Stimulated activated naive CD8-positive, alpha-beta T cell treated with anti-CD3 and anti-CD28 coated beads, Interleukin-15, amount 100 ng/mL, for 72 hours (primary cell): Measurements from ENCODE around the gene POU5F2.

Experiments
- ATAC-seq: fragments of 150-1000 bp; cut with Tn5 transposase; 2 replicates; pipeline ENCODE4 v1.10.0; 2021; ENCODE audit warnings: mild to moderate bottlenecking, moderate library complexity
- DNase-seq, 2 donors: peaks; one replicate each; pipeline ENCODE4 v3.0.0; 2021 to 2022
- H3K27ac Mint-ChIP-seq, 2 donors: one replicate each; pipeline ENCODE4 v1.8.0; 2022; ENCODE audit warnings: mild to moderate bottlenecking in 2 of 2, mixed read lengths in 2 of 2, moderate library complexity in 2 of 2
- H3K27me3 Mint-ChIP-seq: one replicate; pipeline ENCODE4 v1.8.0; 2022; ENCODE audit warnings: mixed read lengths
- H3K4me1 Mint-ChIP-seq: one replicate; pipeline ENCODE4 v1.8.0; 2022; ENCODE audit warnings: mild to moderate bottlenecking, mixed read lengths
- H3K4me3 Mint-ChIP-seq, 2 donors: one replicate each; pipeline ENCODE4 v1.8.0; 2022; ENCODE audit warnings: mild to moderate bottlenecking in 2 of 2, mixed read lengths in 2 of 2, moderate library complexity in 1 of 2
- H3K9me3 Mint-ChIP-seq, 2 donors: one replicate each; pipeline ENCODE4 v1.8.0; 2022; ENCODE audit warnings: mixed read lengths in 2 of 2

The POU5F2 gene

GRCh38 chr5:93741136-93741811 lies at the start of gene POU5F2:
Gene POU5F2, minus strand, starts transcription at chr5:93741600. Its CDS starts 37 bp downstream, at chr5:93741563.
- peak; percentile 23 for ATAC-seq
- no peak for DNase-seq
- no peak within 1 kb of the TSS for H3K4me3 Mint-ChIP-seq
- no peak within 1 kb of the TSS for H3K27ac Mint-ChIP-seq
- H3K9me3 Mint-ChIP-seq, result peaks cover 0 to 17% of the 10 kb centered on the region in 2 donors
- H3K27me3 Mint-ChIP-seq, result no peaks in the 10 kb centered on the region
- H3K4me1 Mint-ChIP-seq, result no peaks in the 10 kb centered on the region

GRCh38 chr5:93790401-93790800 lies 49.0 kb upstream of the POU5F2 start:
- Mint-ChIP-seq H3K4me1 (peaks cover 7% of the 10 kb centered on the region), H3K9me3 (no peaks in the 10 kb centered on the region), H3K27ac (no peak overlapping the region), H3K4me3 (no peak overlapping the region), H3K27me3 (no peaks in the 10 kb centered on the region)
- no peak for ATAC-seq
- no peak for DNase-seq

GRCh38 chr5:93789173-93790067 lies 48.0 kb upstream of the POU5F2 start:
- H3K9me3 Mint-ChIP-seq, result no peaks in the 10 kb centered on the region
- H3K4me1 Mint-ChIP-seq, result peaks cover 7% of the 10 kb centered on the region
- H3K27ac Mint-ChIP-seq, result peak overlapping the region in 1 of 2 donors; percentile 9
- no peak overlapping the region for H3K4me3 Mint-ChIP-seq
- no peak for ATAC-seq
- H3K27me3 Mint-ChIP-seq, result no peaks in the 10 kb centered on the region
- no peak for DNase-seq

GRCh38 chr5:93787598-93787997 lies 46.2 kb upstream of the POU5F2 start:
- ATAC-seq (no peak), DNase-seq (no peak)
- H3K27me3 Mint-ChIP-seq, result no peaks in the 10 kb centered on the region
- H3K9me3 Mint-ChIP-seq, result no peaks in the 10 kb centered on the region
- H3K4me3 Mint-ChIP-seq, result no peak overlapping the region
- H3K4me1 Mint-ChIP-seq, result peaks cover 7% of the 10 kb centered on the region
- no peak overlapping the region for H3K27ac Mint-ChIP-seq

GRCh38 chr5:93785475-93785874 lies 44.1 kb upstream of the POU5F2 start:
- H3K4me1 Mint-ChIP-seq, result no peaks in the 10 kb centered on the region
- no peaks in the 10 kb centered on the region for H3K9me3 Mint-ChIP-seq
- ATAC-seq (no peak), DNase-seq (no peak)
- no peak overlapping the region for H3K4me3 Mint-ChIP-seq
- no peak overlapping the region for H3K27ac Mint-ChIP-seq
- H3K27me3 Mint-ChIP-seq, result no peaks in the 10 kb centered on the region

GRCh38 chr5:93782978-93783377 lies 41.6 kb upstream of the POU5F2 start:
- H3K27me3 Mint-ChIP-seq, result no peaks in the 10 kb centered on the region
- ATAC-seq (no peak), DNase-seq (no peak)
- no peaks in the 10 kb centered on the region for H3K9me3 Mint-ChIP-seq
- no peak overlapping the region for H3K27ac Mint-ChIP-seq
- H3K4me1 Mint-ChIP-seq, result no peaks in the 10 kb centered on the region
- no peak overlapping the region for H3K4me3 Mint-ChIP-seq

- DNase-seq (no peak), ATAC-seq (no peak)
- Mint-ChIP-seq H3K27ac (no peak overlapping the region), H3K4me3 (no peak overlapping the region), H3K27me3 (no peaks in the 10 kb centered on the region), H3K4me1 (no peaks in the 10 kb centered on the region), H3K9me3 (peaks cover 0 to 5% of the 10 kb centered on the region in 2 donors)
These were observed 36.2 kb upstream of the POU5F2 start for GRCh38 chr5:93777620-93778019.

GRCh38 chr5:93756372-93756771 lies 15.0 kb upstream of the POU5F2 start:
- DNase-seq (no peak), ATAC-seq (no peak)
- Mint-ChIP-seq H3K9me3 (peaks cover 26 to 29% of the 10 kb centered on the region in 2 donors), H3K27ac (no peak overlapping the region), H3K27me3 (no peaks in the 10 kb centered on the region), H3K4me1 (peaks cover 8% of the 10 kb centered on the region), H3K4me3 (no peak overlapping the region)

GRCh38 chr5:93755716-93756115 lies 14.3 kb upstream of the POU5F2 start:
- no peak for ATAC-seq
- Mint-ChIP-seq H3K4me3 (no peak overlapping the region), H3K27me3 (no peaks in the 10 kb centered on the region), H3K9me3 (peaks cover 22 to 24% of the 10 kb centered on the region in 2 donors), H3K27ac (no peak overlapping the region), H3K4me1 (peaks cover 8% of the 10 kb centered on the region)
- DNase-seq, result no peak

- H3K4me3 Mint-ChIP-seq, result no peak overlapping the region
- peak; percentile 50 for ATAC-seq
These were observed 7.5 kb upstream of the POU5F2 start for GRCh38 chr5:93748875-93749397.

GRCh38 chr5:93746406-93747056 lies 5.1 kb upstream of the POU5F2 start:
- Mint-ChIP-seq H3K9me3 (no peaks in the 10 kb centered on the region), H3K27me3 (no peaks in the 10 kb centered on the region), H3K4me3 (no peak overlapping the region), H3K27ac (no peak overlapping the region), H3K4me1 (peaks cover 8% of the 10 kb centered on the region)
- no peak for DNase-seq
- no peak for ATAC-seq

More at GRCh38 chr5:93748875-93749397, 7.5 kb upstream of the POU5F2 start:
- Mint-ChIP-seq H3K27ac (no peak overlapping the region), H3K9me3 (no peaks in the 10 kb centered on the region), H3K4me1 (peaks cover 14% of the 10 kb centered on the region), H3K27me3 (no peaks in the 10 kb centered on the region)
- no peak for DNase-seq

- no peak for DNase-seq
- peaks cover 0 to 17% of the 10 kb centered on the region in 2 donors for H3K9me3 Mint-ChIP-seq
- H3K27ac Mint-ChIP-seq, result no peak overlapping the region
- no peak overlapping the region for H3K4me3 Mint-ChIP-seq
- H3K4me1 Mint-ChIP-seq, result no peaks in the 10 kb centered on the region
- no peak for ATAC-seq
- H3K27me3 Mint-ChIP-seq, result no peaks in the 10 kb centered on the region
These were observed 5.1 kb downstream of the POU5F2 start for GRCh38 chr5:93736284-93736683.

- H3K9me3 Mint-ChIP-seq, result peaks cover 0 to 10% of the 10 kb centered on the region in 2 donors
- no peak overlapping the region for H3K4me3 Mint-ChIP-seq
- H3K27ac Mint-ChIP-seq, result no peak overlapping the region
- no peaks in the 10 kb centered on the region for H3K4me1 Mint-ChIP-seq
- DNase-seq (no peak), ATAC-seq (no peak)
- H3K27me3 Mint-ChIP-seq, result no peaks in the 10 kb centered on the region
These were observed 6.0 kb downstream of the POU5F2 start for GRCh38 chr5:93735378-93735777.

GRCh38 chr5:93731987-93732386 lies 9.4 kb downstream of the POU5F2 start:
- no peak for ATAC-seq
- Mint-ChIP-seq H3K27me3 (no peaks in the 10 kb centered on the region), H3K9me3 (no peaks in the 10 kb centered on the region), H3K4me1 (no peaks in the 10 kb centered on the region), H3K4me3 (no peak overlapping the region), H3K27ac (no peak overlapping the region)
- no peak for DNase-seq

GRCh38 chr5:93726595-93726994 lies 14.8 kb downstream of the POU5F2 start:
- Mint-ChIP-seq H3K9me3 (no peaks in the 10 kb centered on the region), H3K27me3 (no peaks in the 10 kb centered on the region), H3K4me3 (no peak overlapping the region), H3K4me1 (no peaks in the 10 kb centered on the region), H3K27ac (no peak overlapping the region)
- ATAC-seq, result no peak
- no peak for DNase-seq
